HT1080 (cell line): ENCODE measurements around the gene DCAF8. TPM values are rescaled to one million over a fixed set of nuclear protein-coding genes. Genes with fewer than 3 reads are reported as not detected.

ENCODE experiments used
- DNase-seq: peaks from one replicate; pipeline ENCODE4 v3.0.0-alpha.2; 2015; ENCODE audit warnings: low read depth
- total RNA-seq: library from RNA; depleted of rRNA; stranded (reverse); fragments of >200 nt; shearing (Covaris generic); gene quantifications from 2 replicates; pipeline ENCODE4 v1.2.3, GENCODE V29; 2014

Gene DCAF8
- total RNA-seq, 1 experiment from 2014 or later, result 56.9 TPM

- DNase-seq, result no peak
Measured at GRCh38 chr1:160227034-160227433, 35.3 kb downstream of the DCAF8 start.

- no peak for DNase-seq
Measured at GRCh38 chr1:160226623-160227022, 35.7 kb downstream of the DCAF8 start.

- no peak for DNase-seq
Measured at GRCh38 chr1:160225345-160225744, 37.0 kb downstream of the DCAF8 start.

GRCh38 chr1:160224606-160225005 lies 37.7 kb downstream of the DCAF8 start:
- no peak for DNase-seq

GRCh38 chr1:160222546-160222945 lies 39.8 kb downstream of the DCAF8 start:
- DNase-seq, result no peak

- no peak for DNase-seq
Measured at GRCh38 chr1:160221089-160221488, 41.3 kb downstream of the DCAF8 start.

GRCh38 chr1:160220301-160220700 lies 42.0 kb downstream of the DCAF8 start:
- DNase-seq, result no peak

GRCh38 chr1:160219062-160219929 lies 43.1 kb downstream of the DCAF8 start:
- DNase-seq, result peak; percentile 43

GRCh38 chr1:160217481-160218051 lies 44.8 kb downstream of the DCAF8 start:
- DNase-seq, result no peak

GRCh38 chr1:160216301-160216700 lies 46.0 kb downstream of the DCAF8 start:
- no peak for DNase-seq

GRCh38 chr1:160214481-160215140 lies 47.7 kb downstream of the DCAF8 start:
- DNase-seq, result no peak

- no peak for DNase-seq
Measured at GRCh38 chr1:160211046-160211790, 51.1 kb downstream of the DCAF8 start.

- DNase-seq, result no peak
Measured at GRCh38 chr1:160210561-160210960, 51.8 kb downstream of the DCAF8 start.

GRCh38 chr1:160209321-160210046 lies 52.9 kb downstream of the DCAF8 start:
- no peak for DNase-seq

GRCh38 chr1:160208557-160209320 lies 53.6 kb downstream of the DCAF8 start:
- no peak for DNase-seq

- no peak for DNase-seq
Measured at GRCh38 chr1:160207771-160208556, 54.4 kb downstream of the DCAF8 start.

GRCh38 chr1:160207118-160207650 lies 55.2 kb downstream of the DCAF8 start:
- DNase-seq, result no peak

- DNase-seq, result peak; percentile 86
Measured at GRCh38 chr1:160206421-160207117, 55.8 kb downstream of the DCAF8 start.

- DNase-seq, result peak; percentile 73
Measured at GRCh38 chr1:160206036-160206389, 56.3 kb downstream of the DCAF8 start.
